HTR-8/SVneo (cell line): ENCODE data around the gene SOWAHD.
A peak's percentile ranks its signal among the peaks of the same experiment; 100 is the strongest.
"Not testable (repeated sequence)": the region's sequence is repeated elsewhere in the genome, so short reads cannot be mapped to it uniquely, and the experiment has no call there.

Source experiments
- DNase-seq: peaks from one replicate; pipeline ENCODE4 v3.0.0; 2011; ENCODE audit warnings: low spot score, mixed read lengths; ENCODE audit not compliant: insufficient read length
- FAIRE-seq: peaks from 2 replicates; lab custom pipeline; 2011; peaks lifted over from hg19 to GRCh38; lab: Jason Lieb, UNC

Gene SOWAHD

DNA sequence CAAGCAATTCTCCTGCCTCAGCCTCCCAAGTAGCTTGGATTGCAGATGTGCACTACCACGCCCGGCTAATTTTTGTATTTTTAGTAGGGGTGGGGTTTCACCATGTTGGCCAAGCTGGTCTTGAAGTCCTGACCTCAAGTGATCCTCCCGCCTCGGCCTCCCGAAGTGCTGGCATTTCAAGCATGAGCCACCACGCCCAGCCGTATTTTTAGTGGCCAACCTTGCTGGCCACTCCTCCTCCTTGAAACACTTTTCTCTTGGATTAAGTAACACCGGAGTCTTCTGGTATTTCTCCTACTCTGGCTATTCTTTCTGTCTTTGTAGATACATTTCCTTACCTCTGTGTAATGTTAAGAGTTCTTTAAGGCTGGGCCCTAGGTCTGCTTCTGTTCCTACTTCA, 44.2 kb downstream of the SOWAHD start:
- FAIRE-seq: no peak
- no peak for DNase-seq

GRCh38 chrX:119808461-119808860, 50.1 kb downstream of the SOWAHD start:
- not testable (repeated sequence) for DNase-seq
- FAIRE-seq: peak; percentile 88

DNA sequence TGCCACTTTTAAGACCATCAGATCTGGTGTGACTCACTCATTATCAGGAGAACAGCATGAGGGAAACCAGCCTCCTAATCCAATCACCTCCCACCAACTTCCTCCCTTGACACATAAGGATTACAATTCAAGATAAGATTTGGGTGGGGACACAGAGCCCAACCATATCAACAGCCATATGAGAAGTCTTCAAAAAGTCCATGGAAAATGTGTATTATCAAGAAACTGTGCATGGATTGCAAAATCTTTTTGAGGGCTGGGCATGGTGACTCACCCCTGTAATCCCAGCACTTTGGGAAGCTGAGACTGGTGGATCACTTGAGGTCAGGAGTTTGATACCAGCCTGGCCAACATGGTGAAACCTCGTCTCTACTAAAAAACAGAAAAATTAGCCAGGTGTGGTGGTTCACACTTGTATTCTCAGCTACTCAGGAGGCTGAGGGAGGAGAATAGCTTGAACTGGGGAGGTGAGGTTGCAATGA, 50.8 kb downstream of the SOWAHD start:
- FAIRE-seq (peak; percentile 78), DNase-seq (no peak)
